Astrocyte (in vitro differentiated cells and primary cell): ENCODE results near the gene IP6K1.

Source experiments
- EZH2 ChIP-seq: IDR thresholded peaks from 2 replicates; pipeline ENCODE4 v1.6.1; 2012; ENCODE audit warnings: mild to moderate bottlenecking, low read length, inconsistent platforms; ENCODE audit not compliant: insufficient read depth
- TF ChIP-seq, protein P1 (sequence below): IDR thresholded peaks from 2 replicates; pipeline ENCODE4 v1.5.1; 2011; ENCODE audit warnings: low read depth, mild to moderate bottlenecking, inconsistent platforms, low read length, moderate library complexity; ENCODE audit not compliant: insufficient read depth

DNA sequence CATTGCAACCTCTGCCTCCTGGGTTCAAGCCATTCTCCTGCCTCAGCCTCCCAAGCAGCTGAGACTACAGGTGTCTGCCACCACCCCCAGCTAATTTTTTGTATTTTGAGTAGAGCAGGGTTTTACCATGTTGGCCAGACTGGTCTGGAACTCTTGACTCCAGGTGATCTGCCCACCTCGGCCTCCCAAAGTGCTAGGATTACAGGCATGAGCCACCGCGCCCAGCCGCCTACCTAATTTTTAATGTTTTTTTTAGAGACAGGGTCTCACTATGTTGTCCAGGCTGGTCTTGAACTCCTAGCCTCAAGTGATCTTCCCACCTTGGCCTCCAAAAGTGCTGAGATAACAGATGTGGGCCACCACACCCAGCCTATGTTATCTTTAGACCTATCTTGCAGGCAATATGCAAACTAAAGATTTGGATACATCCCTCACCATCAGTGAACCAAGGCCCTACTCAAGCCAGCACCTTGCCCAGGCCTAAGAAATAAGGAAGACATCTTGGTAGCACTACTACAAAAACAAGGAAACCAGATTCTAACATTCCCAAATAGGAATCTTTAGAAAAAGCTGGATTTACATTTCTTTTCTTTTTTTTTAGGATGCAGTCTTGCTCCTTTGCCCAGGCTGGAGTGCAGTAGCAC lies 56.3 kb downstream of the IP6K1 start:
- TF ChIP-seq, protein P1, sequence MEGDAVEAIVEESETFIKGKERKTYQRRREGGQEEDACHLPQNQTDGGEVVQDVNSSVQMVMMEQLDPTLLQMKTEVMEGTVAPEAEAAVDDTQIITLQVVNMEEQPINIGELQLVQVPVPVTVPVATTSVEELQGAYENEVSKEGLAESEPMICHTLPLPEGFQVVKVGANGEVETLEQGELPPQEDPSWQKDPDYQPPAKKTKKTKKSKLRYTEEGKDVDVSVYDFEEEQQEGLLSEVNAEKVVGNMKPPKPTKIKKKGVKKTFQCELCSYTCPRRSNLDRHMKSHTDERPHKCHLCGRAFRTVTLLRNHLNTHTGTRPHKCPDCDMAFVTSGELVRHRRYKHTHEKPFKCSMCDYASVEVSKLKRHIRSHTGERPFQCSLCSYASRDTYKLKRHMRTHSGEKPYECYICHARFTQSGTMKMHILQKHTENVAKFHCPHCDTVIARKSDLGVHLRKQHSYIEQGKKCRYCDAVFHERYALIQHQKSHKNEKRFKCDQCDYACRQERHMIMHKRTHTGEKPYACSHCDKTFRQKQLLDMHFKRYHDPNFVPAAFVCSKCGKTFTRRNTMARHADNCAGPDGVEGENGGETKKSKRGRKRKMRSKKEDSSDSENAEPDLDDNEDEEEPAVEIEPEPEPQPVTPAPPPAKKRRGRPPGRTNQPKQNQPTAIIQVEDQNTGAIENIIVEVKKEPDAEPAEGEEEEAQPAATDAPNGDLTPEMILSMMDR = no peak
- no peak for TF ChIP-seq EZH2
